SK-N-SH (cell line): ENCODE results near the gene GIPC2. TPM values are rescaled to one million over a fixed set of nuclear protein-coding genes. Genes with fewer than 3 reads are reported as not detected.

Source experiments
- CTCF ChIA-PET: fragments of 300-600, 350-600 bp; formaldehyde crosslinking; extraction: SDS; loops from one replicate; lab custom pipeline; 2021; lab: Yijun Ruan, JAX
- POLR2A ChIA-PET: fragments of 350-600 bp; sonication (Branson Sonifier 250); formaldehyde crosslinking; extraction: SDS; loops from one replicate; lab custom pipeline; 2020; ENCODE audit warnings: antibody characterized with exemption, inconsistent platforms; lab: Yijun Ruan, JAX
- DNase-seq: peaks from one replicate; pipeline ENCODE4 v3.0.0; 2012
- H2AFZ ChIP-seq: fragments of 200-600 bp; sonication (generic); 2 replicates; pipeline ENCODE4 v1.8.1; 2016; ENCODE audit warnings: antibody characterized with exemption, mild to moderate bottlenecking, low read depth
- H3F3A ChIP-seq: fragments of 200-600 bp; sonication (generic); replicated peaks from 2 replicates; pipeline ENCODE3; 2016; ENCODE audit warnings: antibody characterized with exemption, mild to moderate bottlenecking; ENCODE audit not compliant: insufficient read depth
- H3K27ac ChIP-seq, 2 experiments: fragments of 200-500 bp in 1 of 2; fragments of 200-600 bp in 1 of 2; sonication (Bioruptor generic) in 1 of 2; sonication (generic), shearing (Covaris generic) in 1 of 2; 2 replicates each; pipeline versions ENCODE4 v1.5.1 to v1.6.1; 2014 to 2016; ENCODE audit warnings: low read depth in 2 of 2, inconsistent platforms in 1 of 2, low read length in 1 of 2, mild to moderate bottlenecking in 1 of 2, mixed read lengths in 1 of 2
- H3K27me3 ChIP-seq: fragments of 200-600 bp; sonication (generic), shearing (Covaris generic); 2 replicates; pipeline ENCODE4 v1.6.1; 2016; ENCODE audit warnings: mixed run types; ENCODE audit not compliant: insufficient read depth
- H3K36me3 ChIP-seq, 2 experiments: fragments of 200-500 bp in 1 of 2; fragments of 200-600 bp in 1 of 2; sonication (Bioruptor generic) in 1 of 2; sonication (generic) in 1 of 2; replicated peaks in 1 of 2; 2 replicates each; pipeline versions ENCODE3 to v1.5.1; 2014 to 2016; ENCODE audit warnings: low read length in 1 of 2, mild to moderate bottlenecking in 1 of 2; ENCODE audit not compliant: insufficient read depth in 2 of 2, control insufficient read depth in 1 of 2
- H3K4me1 ChIP-seq, 2 experiments: fragments of 200-500 bp in 1 of 2; fragments of 200-600 bp in 1 of 2; sonication (Bioruptor generic) in 1 of 2; sonication (generic), shearing (Covaris generic) in 1 of 2; 2 replicates each; pipeline versions ENCODE4 v1.5.1 to v1.6.1; 2014 to 2016; ENCODE audit warnings: low read depth in 1 of 2, low read length in 1 of 2, mixed run types in 1 of 2; ENCODE audit not compliant: insufficient read depth in 2 of 2, control insufficient read depth in 1 of 2
- H3K4me2 ChIP-seq: fragments of 200-600 bp; sonication (generic), shearing (Covaris generic); 2 replicates; pipeline ENCODE4 v1.6.1; 2017; ENCODE audit warnings: mixed run types
- H3K4me3 ChIP-seq, 2 experiments: fragments of 200-500 bp in 1 of 2; fragments of 200-600 bp in 1 of 2; sonication (Bioruptor generic) in 1 of 2; sonication (generic), shearing (Covaris generic) in 1 of 2; 2 replicates each; pipeline versions ENCODE4 v1.5.1 to v1.8.1; 2014 to 2016; ENCODE audit warnings: low read depth in 2 of 2, inconsistent platforms in 1 of 2, low read length in 1 of 2, mild to moderate bottlenecking in 1 of 2, mixed read lengths in 1 of 2, moderate library complexity in 1 of 2
- H3K79me2 ChIP-seq: fragments of 200-600 bp; sonication (generic); 2 replicates; pipeline ENCODE4 v1.8.1; 2017; ENCODE audit warnings: mild to moderate bottlenecking; ENCODE audit not compliant: insufficient read depth
- H3K9ac ChIP-seq: fragments of 200-600 bp; sonication (generic); 2 replicates; pipeline ENCODE4 v1.6.1; 2017; ENCODE audit warnings: mixed run types
- H3K9me2 ChIP-seq: fragments of 200-600 bp; sonication (generic); 2 replicates; pipeline ENCODE4 v1.6.1; 2017; ENCODE audit warnings: mixed run types
- H3K9me3 ChIP-seq: fragments of 200-600 bp; sonication (generic); 2 replicates; pipeline ENCODE4 v1.6.1; 2017; ENCODE audit warnings: mixed run types, mild to moderate bottlenecking, moderate library complexity
- H4K20me1 ChIP-seq: fragments of 200-600 bp; sonication (generic); 2 replicates; pipeline ENCODE4 v1.6.1; 2017; ENCODE audit warnings: mild to moderate bottlenecking, mixed run types; ENCODE audit not compliant: insufficient read depth
- GATA2 ChIP-seq: sonication (generic); formaldehyde crosslinking; IDR thresholded peaks from 2 replicates; pipeline ENCODE4 v1.5.0; 2020; ENCODE audit warnings: mild to moderate bottlenecking, missing genetic modification reagents
- REST ChIP-seq: IDR thresholded peaks from 2 replicates; pipeline ENCODE4 v1.6.1; 2012; ENCODE audit warnings: mild to moderate bottlenecking, low read depth, low read length, moderate library complexity
- TAF1 ChIP-seq: IDR thresholded peaks from 2 replicates; pipeline ENCODE4 v1.6.1; 2012; ENCODE audit warnings: low read depth, mild to moderate bottlenecking, low read length, moderate library complexity, borderline replicate concordance
- TCF12 ChIP-seq: IDR thresholded peaks from 2 replicates; pipeline ENCODE4 v1.4.0; 2012
- ZBTB33 ChIP-seq: IDR thresholded peaks from 2 replicates; pipeline ENCODE4 v1.4.0; 2012; ENCODE audit warnings: low read depth, borderline replicate concordance
- polyA plus RNA-seq, 3 experiments: library from polyadenylated mRNA; depleted of rRNA; stranded (reverse); fragments of >200 nt; gene quantifications; 2 replicates each; pipeline ENCODE4 v1.2.3, GENCODE V29; 2012

Gene GIPC2
- polyA plus RNA-seq, 1 of the 3 experiments (the other 2 are of a cell fraction) = 0.02 TPM

- no peak for TF ChIP-seq ZBTB33
These were observed 7.7 kb upstream of the GIPC2 start (continued) for GRCh38 chr1:78038071-78038470.

- ChIA-PET POLR2A (no interaction called here), CTCF (no interaction called here)
These were observed 7.3 kb upstream of the GIPC2 start for GRCh38 chr1:78038491-78038939.

More at GRCh38 chr1:78038491-78038939, 7.3 kb upstream of the GIPC2 start:
- Histone ChIP-seq H3K27ac (peak overlapping the region in 1 of 2 experiments; percentile 48; a peak in 2 of 4 replicates), H4K20me1 (no peaks in the 10 kb centered on the region), H3K27me3 (no peaks in the 10 kb centered on the region), H3K79me2 (no peaks in the 10 kb centered on the region; the same call in 1 of the 2 replicates), H3F3A (no peaks in the 10 kb centered on the region), H3K36me3 (no peaks in the 10 kb centered on the region), H3K9me2 (no peaks in the 10 kb centered on the region), H3K4me1 (no peaks in the 10 kb centered on the region), H3K9ac (no peak overlapping the region), H3K9me3 (no peaks in the 10 kb centered on the region), H2AFZ (no peak overlapping the region), H3K4me2 (no peak overlapping the region), H3K4me3 (no peak overlapping the region)
- TF ChIP-seq GATA2 (CRISPR knock-in tag) (no peak), TAF1 (no peak), REST (no peak), TCF12 (no peak)
- no peak for DNase-seq
